GM23338 (cell line): ENCODE data around the gene TFB1M. TPM values are rescaled to one million over a fixed set of nuclear protein-coding genes. Genes with fewer than 3 reads are reported as not detected.

Experiments
- ETS1 ChIP-seq: IDR thresholded peaks from 2 replicates; pipeline ENCODE4 v1.6.1; 2016; ENCODE audit warnings: antibody characterized with exemption
- EZH2phosphoT487 ChIP-seq: fragments of 200-600 bp; sonication (generic); IDR thresholded peaks from one replicate; pipeline ENCODE4 v1.8.1; 2018; ENCODE audit warnings: antibody characterized with exemption; ENCODE audit not compliant: unreplicated experiment
- JUNB ChIP-seq: IDR thresholded peaks from one replicate; pipeline ENCODE4 v1.6.1; 2016; ENCODE audit warnings: antibody characterized with exemption; ENCODE audit not compliant: unreplicated experiment
- ZNF114 ChIP-seq: fragments of 250-450 bp; sonication (Bioruptor Pico); IDR thresholded peaks from 2 replicates; pipeline ENCODE4 v1.5.0; 2020; ENCODE audit warnings: mild to moderate bottlenecking, moderate library complexity
- ZNF331 ChIP-seq: fragments of 250-450 bp; sonication (Bioruptor Pico); IDR thresholded peaks from 2 replicates; pipeline ENCODE4 v1.5.0; 2020; ENCODE audit warnings: low read depth, mild to moderate bottlenecking, moderate library complexity
- polyA plus RNA-seq: library from polyadenylated mRNA; unstranded; fragments of >200 nt; fragmentation: Nextera tagmentation; extraction: Ambion mirVana; gene quantifications from 2 replicates; pipeline ENCODE4 v1.2.1, GENCODE V29; 2016
- total RNA-seq: library from RNA; depleted of rRNA; stranded (reverse); fragments of >200 nt; shearing (Covaris generic); gene quantifications from 2 replicates; pipeline ENCODE4 v1.2.3, GENCODE V29; 2014
- TF ChIP-seq, protein P1 (sequence below): fragments of 250-450 bp; sonication (Bioruptor Pico); IDR thresholded peaks from 2 replicates; pipeline ENCODE4 v1.5.0; 2020; ENCODE audit warnings: mild to moderate bottlenecking, moderate library complexity
- TF ChIP-seq, protein P2 (sequence below): IDR thresholded peaks from one replicate; pipeline ENCODE4 v1.6.1; 2018; ENCODE audit warnings: antibody characterized with exemption; ENCODE audit not compliant: unreplicated experiment

TFB1M gene
- total and polyA plus RNA-seq, 2 experiments from 2014 or later, result 51.1 to 66.9 TPM

GRCh38 chr6:155301867-155302266 lies 12.4 kb downstream of the TFB1M start (continued):
- TF ChIP-seq, protein P1, sequence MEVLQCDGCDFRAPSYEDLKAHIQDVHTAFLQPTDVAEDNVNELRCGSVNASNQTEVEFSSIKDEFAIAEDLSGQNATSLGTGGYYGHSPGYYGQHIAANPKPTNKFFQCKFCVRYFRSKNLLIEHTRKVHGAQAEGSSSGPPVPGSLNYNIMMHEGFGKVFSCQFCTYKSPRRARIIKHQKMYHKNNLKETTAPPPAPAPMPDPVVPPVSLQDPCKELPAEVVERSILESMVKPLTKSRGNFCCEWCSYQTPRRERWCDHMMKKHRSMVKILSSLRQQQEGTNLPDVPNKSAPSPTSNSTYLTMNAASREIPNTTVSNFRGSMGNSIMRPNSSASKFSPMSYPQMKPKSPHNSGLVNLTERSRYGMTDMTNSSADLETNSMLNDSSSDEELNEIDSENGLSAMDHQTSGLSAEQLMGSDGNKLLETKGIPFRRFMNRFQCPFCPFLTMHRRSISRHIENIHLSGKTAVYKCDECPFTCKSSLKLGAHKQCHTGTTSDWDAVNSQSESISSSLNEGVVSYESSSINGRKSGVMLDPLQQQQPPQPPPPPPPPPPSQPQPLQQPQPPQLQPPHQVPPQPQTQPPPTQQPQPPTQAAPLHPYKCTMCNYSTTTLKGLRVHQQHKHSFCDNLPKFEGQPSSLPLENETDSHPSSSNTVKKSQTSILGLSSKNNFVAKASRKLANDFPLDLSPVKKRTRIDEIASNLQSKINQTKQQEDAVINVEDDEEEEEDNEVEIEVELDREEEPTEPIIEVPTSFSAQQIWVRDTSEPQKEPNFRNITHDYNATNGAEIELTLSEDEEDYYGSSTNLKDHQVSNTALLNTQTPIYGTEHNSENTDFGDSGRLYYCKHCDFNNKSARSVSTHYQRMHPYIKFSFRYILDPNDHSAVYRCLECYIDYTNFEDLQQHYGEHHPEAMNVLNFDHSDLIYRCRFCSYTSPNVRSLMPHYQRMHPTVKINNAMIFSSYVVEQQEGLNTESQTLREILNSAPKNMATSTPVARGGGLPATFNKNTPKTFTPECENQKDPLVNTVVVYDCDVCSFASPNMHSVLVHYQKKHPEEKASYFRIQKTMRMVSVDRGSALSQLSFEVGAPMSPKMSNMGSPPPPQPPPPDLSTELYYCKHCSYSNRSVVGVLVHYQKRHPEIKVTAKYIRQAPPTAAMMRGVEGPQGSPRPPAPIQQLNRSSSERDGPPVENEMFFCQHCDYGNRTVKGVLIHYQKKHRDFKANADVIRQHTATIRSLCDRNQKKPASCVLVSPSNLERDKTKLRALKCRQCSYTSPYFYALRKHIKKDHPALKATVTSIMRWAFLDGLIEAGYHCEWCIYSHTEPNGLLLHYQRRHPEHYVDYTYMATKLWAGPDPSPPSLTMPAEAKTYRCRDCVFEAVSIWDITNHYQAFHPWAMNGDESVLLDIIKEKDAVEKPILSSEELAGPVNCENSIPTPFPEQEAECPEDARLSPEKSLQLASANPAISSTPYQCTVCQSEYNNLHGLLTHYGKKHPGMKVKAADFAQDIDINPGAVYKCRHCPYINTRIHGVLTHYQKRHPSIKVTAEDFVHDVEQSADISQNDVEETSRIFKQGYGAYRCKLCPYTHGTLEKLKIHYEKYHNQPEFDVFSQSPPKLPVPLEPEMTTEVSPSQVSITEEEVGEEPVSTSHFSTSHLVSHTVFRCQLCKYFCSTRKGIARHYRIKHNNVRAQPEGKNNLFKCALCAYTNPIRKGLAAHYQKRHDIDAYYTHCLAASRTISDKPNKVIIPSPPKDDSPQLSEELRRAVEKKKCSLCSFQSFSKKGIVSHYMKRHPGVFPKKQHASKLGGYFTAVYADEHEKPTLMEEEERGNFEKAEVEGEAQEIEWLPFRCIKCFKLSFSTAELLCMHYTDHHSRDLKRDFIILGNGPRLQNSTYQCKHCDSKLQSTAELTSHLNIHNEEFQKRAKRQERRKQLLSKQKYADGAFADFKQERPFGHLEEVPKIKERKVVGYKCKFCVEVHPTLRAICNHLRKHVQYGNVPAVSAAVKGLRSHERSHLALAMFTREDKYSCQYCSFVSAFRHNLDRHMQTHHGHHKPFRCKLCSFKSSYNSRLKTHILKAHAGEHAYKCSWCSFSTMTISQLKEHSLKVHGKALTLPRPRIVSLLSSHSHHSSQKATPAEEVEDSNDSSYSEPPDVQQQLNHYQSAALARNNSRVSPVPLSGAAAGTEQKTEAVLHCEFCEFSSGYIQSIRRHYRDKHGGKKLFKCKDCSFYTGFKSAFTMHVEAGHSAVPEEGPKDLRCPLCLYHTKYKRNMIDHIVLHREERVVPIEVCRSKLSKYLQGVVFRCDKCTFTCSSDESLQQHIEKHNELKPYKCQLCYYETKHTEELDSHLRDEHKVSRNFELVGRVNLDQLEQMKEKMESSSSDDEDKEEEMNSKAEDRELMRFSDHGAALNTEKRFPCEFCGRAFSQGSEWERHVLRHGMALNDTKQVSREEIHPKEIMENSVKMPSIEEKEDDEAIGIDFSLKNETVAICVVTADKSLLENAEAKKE (CRISPR knock-in tag), result no peak
- TF ChIP-seq, protein P2, sequence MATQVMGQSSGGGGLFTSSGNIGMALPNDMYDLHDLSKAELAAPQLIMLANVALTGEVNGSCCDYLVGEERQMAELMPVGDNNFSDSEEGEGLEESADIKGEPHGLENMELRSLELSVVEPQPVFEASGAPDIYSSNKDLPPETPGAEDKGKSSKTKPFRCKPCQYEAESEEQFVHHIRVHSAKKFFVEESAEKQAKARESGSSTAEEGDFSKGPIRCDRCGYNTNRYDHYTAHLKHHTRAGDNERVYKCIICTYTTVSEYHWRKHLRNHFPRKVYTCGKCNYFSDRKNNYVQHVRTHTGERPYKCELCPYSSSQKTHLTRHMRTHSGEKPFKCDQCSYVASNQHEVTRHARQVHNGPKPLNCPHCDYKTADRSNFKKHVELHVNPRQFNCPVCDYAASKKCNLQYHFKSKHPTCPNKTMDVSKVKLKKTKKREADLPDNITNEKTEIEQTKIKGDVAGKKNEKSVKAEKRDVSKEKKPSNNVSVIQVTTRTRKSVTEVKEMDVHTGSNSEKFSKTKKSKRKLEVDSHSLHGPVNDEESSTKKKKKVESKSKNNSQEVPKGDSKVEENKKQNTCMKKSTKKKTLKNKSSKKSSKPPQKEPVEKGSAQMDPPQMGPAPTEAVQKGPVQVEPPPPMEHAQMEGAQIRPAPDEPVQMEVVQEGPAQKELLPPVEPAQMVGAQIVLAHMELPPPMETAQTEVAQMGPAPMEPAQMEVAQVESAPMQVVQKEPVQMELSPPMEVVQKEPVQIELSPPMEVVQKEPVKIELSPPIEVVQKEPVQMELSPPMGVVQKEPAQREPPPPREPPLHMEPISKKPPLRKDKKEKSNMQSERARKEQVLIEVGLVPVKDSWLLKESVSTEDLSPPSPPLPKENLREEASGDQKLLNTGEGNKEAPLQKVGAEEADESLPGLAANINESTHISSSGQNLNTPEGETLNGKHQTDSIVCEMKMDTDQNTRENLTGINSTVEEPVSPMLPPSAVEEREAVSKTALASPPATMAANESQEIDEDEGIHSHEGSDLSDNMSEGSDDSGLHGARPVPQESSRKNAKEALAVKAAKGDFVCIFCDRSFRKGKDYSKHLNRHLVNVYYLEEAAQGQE, result no peak
- no peak for TF ChIP-seq JUNB
- no peak for TF ChIP-seq ETS1
- no peak for TF ChIP-seq ZNF331 (CRISPR knock-in tag)
- TF ChIP-seq EZH2phosphoT487, result no peak
- TF ChIP-seq ZNF114 (CRISPR knock-in tag), result no peak
